Common myeloid progenitor, CD34-positive (primary cell): ENCODE measurements around the gene PRDM4.

Experiments used
- CTCF ChIA-PET: fragments of 350-600 bp; sonication (Branson Sonifier 250); formaldehyde crosslinking; loops from one replicate; lab custom pipeline; 2021; ENCODE audit warnings: antibody characterized with exemption; lab: Charles Lee
- POLR2A ChIA-PET: fragments of 350-600 bp; sonication (Branson Sonifier 250); formaldehyde crosslinking; loops from one replicate; lab custom pipeline; 2021; ENCODE audit warnings: antibody characterized with exemption; lab: Charles Lee
- DNase-seq, 3 donors: peaks; one replicate each; pipeline versions ENCODE4 v3.0.0 to v3.0.0-alpha.2; 2013
- H3K27ac ChIP-seq, 2 experiments: 1 replicate in 1 of 2; 2 replicates in 1 of 2; pipeline ENCODE4 v1.7.0; 2013; ENCODE audit warnings: inconsistent platforms in 2 of 2, low read length in 2 of 2, mild to moderate bottlenecking in 2 of 2, low read depth in 1 of 2, moderate library complexity in 1 of 2; ENCODE audit not compliant: severe bottlenecking in 2 of 2, insufficient read depth in 1 of 2, poor library complexity in 1 of 2
- H3K27me3 ChIP-seq, 5 experiments: replicated peaks in 2 of 5; 1 replicate in 3 of 5; 2 replicates in 2 of 5; pipeline versions ENCODE4 v1.6.1 to v1.7.0; 2013; ENCODE audit warnings: low read length in 4 of 5, mild to moderate bottlenecking in 2 of 5, moderate library complexity in 2 of 5, inconsistent platforms in 1 of 5; ENCODE audit not compliant: insufficient read depth in 5 of 5, control insufficient read depth in 4 of 5
- H3K36me3 ChIP-seq, 4 experiments: 1 replicate in 2 of 4; 2 replicates in 2 of 4; pipeline versions ENCODE4 v1.6.1 to v1.7.0; 2013; ENCODE audit warnings: low read length in 3 of 4, control low read depth in 1 of 4, mild to moderate bottlenecking in 1 of 4; ENCODE audit not compliant: control insufficient read depth in 4 of 4, insufficient read depth in 4 of 4
- H3K4me1 ChIP-seq, 4 experiments: 1 replicate in 3 of 4; 2 replicates in 1 of 4; pipeline versions ENCODE4 v1.6.1 to v1.7.1; 2013; ENCODE audit warnings: low read length in 3 of 4, mild to moderate bottlenecking in 3 of 4, control low read depth in 1 of 4, inconsistent platforms in 1 of 4, moderate library complexity in 1 of 4; ENCODE audit not compliant: control insufficient read depth in 4 of 4, insufficient read depth in 4 of 4; ENCODE audit errors: control extremely low read depth in 1 of 4
- H3K4me3 ChIP-seq, 7 experiments: 1 replicate in 4 of 7; 2 replicates in 3 of 7; pipeline versions ENCODE4 v1.5.1 to v1.7.0; 2013; ENCODE audit warnings: mild to moderate bottlenecking in 7 of 7, low read length in 6 of 7, moderate library complexity in 6 of 7, inconsistent platforms in 2 of 7, low read depth in 2 of 7, control low read depth in 1 of 7; ENCODE audit not compliant: insufficient read depth in 4 of 7, control insufficient read depth in 1 of 7; ENCODE audit errors: extremely low read depth in 1 of 7
- H3K9me3 ChIP-seq, 5 experiments: 1 replicate in 4 of 5; 2 replicates in 1 of 5; pipeline versions ENCODE4 v1.6.1 to v1.7.1; 2013; ENCODE audit warnings: low read length in 4 of 5, mild to moderate bottlenecking in 2 of 5, inconsistent platforms in 1 of 5, low read depth in 1 of 5, moderate library complexity in 1 of 5; ENCODE audit not compliant: control insufficient read depth in 4 of 5, insufficient read depth in 2 of 5; ENCODE audit errors: control extremely low read depth in 1 of 5
- WGBS: methylation state at CpG from one replicate; pipeline ENCODE4 v1.1.5; 2013; ENCODE audit not compliant: insufficient coverage; 5-methylcytosine and 5-hydroxymethylcytosine counted together

Gene PRDM4

GRCh38 chr12:107794451-107794850, 33.5 kb upstream of the PRDM4 start:
- WGBS: 81% methylated on average over 2 of the region's 3 CpGs

GRCh38 chr12:107791465-107792089, 30.6 kb upstream of the PRDM4 start:
- ChIA-PET POLR2A (no interaction called here), CTCF (no interaction called here)
- H3K36me3 ChIP-seq: no peaks in the 10 kb centered on the region
- WGBS: no CpG with 5 or more reads among the region's 1 CpG
- no peak overlapping the region for H3K4me3 ChIP-seq
- peaks cover 0 to 13% (median 3%) of the 10 kb centered on the region in 5 experiments for H3K9me3 ChIP-seq
- no peaks in the 10 kb centered on the region for H3K27me3 ChIP-seq
- H3K4me1 ChIP-seq: peaks cover 0 to 5% (median 0%) of the 10 kb centered on the region in 4 experiments
- H3K27ac ChIP-seq: no peak overlapping the region
- no peak for DNase-seq

More at GRCh38 chr12:107794451-107794850, 33.5 kb upstream of the PRDM4 start:
- H3K27ac ChIP-seq: no peak overlapping the region
- no peak for DNase-seq
- no peaks in the 10 kb centered on the region for H3K36me3 ChIP-seq
- POLR2A ChIA-PET: no interaction called here
- peaks cover 0 to 9% (median 3%) of the 10 kb centered on the region in 5 experiments for H3K9me3 ChIP-seq
- no peaks in the 10 kb centered on the region for H3K4me1 ChIP-seq
- peaks cover 0 to 2% (median 0%) of the 10 kb centered on the region in 5 experiments for H3K27me3 ChIP-seq
- no peak overlapping the region for H3K4me3 ChIP-seq
- CTCF ChIA-PET: interaction anchor here (1.6 kb wide), 1 partner anchor 10 kb away, joined by 5 read pairs; no protein-coding TSS in a partner anchor

GRCh38 chr12:107788690-107789458, 27.9 kb upstream of the PRDM4 start:
- CTCF ChIA-PET: no interaction called here
- no peak overlapping the region for H3K4me3 ChIP-seq
- WGBS: 98% methylated on average over 8 of the region's 17 CpGs
- DNase-seq: no peak
- no peaks in the 10 kb centered on the region for H3K27me3 ChIP-seq
- H3K36me3 ChIP-seq: no peaks in the 10 kb centered on the region
- H3K9me3 ChIP-seq: peaks cover 0 to 13% (median 3%) of the 10 kb centered on the region in 5 experiments
- POLR2A ChIA-PET: no interaction called here
- H3K27ac ChIP-seq: no peak overlapping the region
- H3K4me1 ChIP-seq: peaks cover 8 to 15% (median 10%) of the 10 kb centered on the region in 4 experiments

GRCh38 chr12:107788281-107788680, 27.3 kb upstream of the PRDM4 start:
- 100% methylated on average over 2 of the region's 2 CpGs for WGBS

GRCh38 chr12:107783406-107784376, 22.8 kb upstream of the PRDM4 start:
- 49% methylated on average over 4 of the region's 6 CpGs for WGBS
- H3K4me1 ChIP-seq: peaks cover 16 to 43% (median 33%) of the 10 kb centered on the region in 4 experiments
- peaks cover 0 to under 1% (median 0%) of the 10 kb centered on the region in 5 experiments for H3K9me3 ChIP-seq
- no peaks in the 10 kb centered on the region for H3K36me3 ChIP-seq
- peak; percentile 71 to 94 (median 90) for DNase-seq
- no peaks in the 10 kb centered on the region for H3K27me3 ChIP-seq
- CTCF ChIA-PET: interaction anchor here (0.6 to 1.4 kb wide), 5 partner anchors 9 to 102 kb away, joined by 3 to 5 read pairs (median 4); partner anchors contain the start of gene ASCL4
- POLR2A ChIA-PET: no interaction called here
- no peak overlapping the region for H3K27ac ChIP-seq
- H3K4me3 ChIP-seq: peak overlapping the region in 3 of 7 experiments; percentile 23 to 45 (median 31)

More at GRCh38 chr12:107788281-107788680, 27.3 kb upstream of the PRDM4 start:
- Histone ChIP-seq H3K9me3 (peaks cover 0 to 13% (median 3%) of the 10 kb centered on the region in 5 experiments), H3K36me3 (no peaks in the 10 kb centered on the region), H3K27ac (no peak overlapping the region), H3K4me3 (no peak overlapping the region), H3K27me3 (no peaks in the 10 kb centered on the region), H3K4me1 (peaks cover 10 to 21% (median 16%) of the 10 kb centered on the region in 4 experiments)
- DNase-seq: no peak
- ChIA-PET CTCF (no interaction called here), POLR2A (no interaction called here)

GRCh38 chr12:107782067-107782466, 21.1 kb upstream of the PRDM4 start:
- ChIA-PET POLR2A (no interaction called here), CTCF (interaction anchor here (1.0 to 1.4 kb wide), 2 partner anchors 17 to 26 kb away, joined by 4 read pairs; no protein-coding TSS in a partner anchor)
- Histone ChIP-seq H3K9me3 (no peaks in the 10 kb centered on the region), H3K27me3 (peaks cover 0 to 7% (median 4%) of the 10 kb centered on the region in 5 experiments), H3K4me1 (peaks cover 16 to 46% (median 31%) of the 10 kb centered on the region in 4 experiments), H3K4me3 (no peak overlapping the region), H3K27ac (no peak overlapping the region), H3K36me3 (no peaks in the 10 kb centered on the region)
- 50% methylated on average over 2 of the region's 2 CpGs for WGBS
- DNase-seq: no peak
